Stomach smooth muscle (tissue), 2 donors: ENCODE data around the gene STYXL2.

Experiments used
- H3K27ac ChIP-seq: one replicate; pipeline ENCODE4 v1.7.0; 2013; ENCODE audit warnings: mild to moderate bottlenecking, low read length, inconsistent platforms
- H3K27me3 ChIP-seq, 2 donors: one replicate each; pipeline ENCODE4 v1.7.0; 2013; ENCODE audit warnings: low read length in 2 of 2; ENCODE audit not compliant: insufficient read depth in 2 of 2, control insufficient read depth in 1 of 2
- H3K36me3 ChIP-seq, 2 donors: one replicate each; pipeline ENCODE4 v1.7.0; 2013; ENCODE audit warnings: low read length in 2 of 2; ENCODE audit not compliant: control insufficient read depth in 2 of 2, insufficient read depth in 2 of 2
- H3K4me1 ChIP-seq: one replicate; pipeline ENCODE4 v1.7.0; 2013; ENCODE audit warnings: low read length; ENCODE audit not compliant: control insufficient read depth, insufficient read depth
- H3K4me3 ChIP-seq, 2 donors: one replicate each; pipeline ENCODE4 v1.7.0; 2013; ENCODE audit warnings: low read length in 2 of 2
- H3K9ac ChIP-seq, 2 donors: one replicate each; pipeline ENCODE4 v1.7.0; 2013; ENCODE audit warnings: low read length in 2 of 2, mild to moderate bottlenecking in 1 of 2
- H3K9me3 ChIP-seq, 2 donors: one replicate each; pipeline ENCODE4 v1.7.0; 2013; ENCODE audit warnings: low read length in 2 of 2; ENCODE audit not compliant: control insufficient read depth in 2 of 2
- donor health status: healthy.
- donor health status: Pancreatic carcinoma.

The STYXL2 gene

GRCh38 chr1:167120899-167121298 is 27.0 kb downstream of the STYXL2 start:
- H3K9me3 ChIP-seq, result no peaks in the 10 kb centered on the region
- peaks cover 9% of the 10 kb centered on the region for H3K4me1 ChIP-seq
- H3K27me3 ChIP-seq, result peaks cover 6 to 19% of the 10 kb centered on the region in 2 donors
- H3K9ac ChIP-seq, result no peak overlapping the region
- no peaks in the 10 kb centered on the region for H3K36me3 ChIP-seq
- H3K27ac ChIP-seq, result no peak overlapping the region
- H3K4me3 ChIP-seq, result peak overlapping the region in 1 of 2 donors; percentile 62

GRCh38 chr1:167121375-167122120 is 27.7 kb downstream of the STYXL2 start:
- H3K4me3 ChIP-seq, result peak overlapping the region; percentile 41 to 62
- H3K27me3 ChIP-seq, result peaks cover 6 to 19% of the 10 kb centered on the region in 2 donors
- H3K36me3 ChIP-seq, result no peaks in the 10 kb centered on the region
- H3K27ac ChIP-seq, result no peak overlapping the region
- no peak overlapping the region for H3K9ac ChIP-seq
- no peaks in the 10 kb centered on the region for H3K9me3 ChIP-seq
- peaks cover 9% of the 10 kb centered on the region for H3K4me1 ChIP-seq

GRCh38 chr1:167122121-167122480 is 28.2 kb downstream of the STYXL2 start:
- no peak overlapping the region for H3K9ac ChIP-seq

GRCh38 chr1:167122568-167122967 is 28.7 kb downstream of the STYXL2 start:
- H3K36me3 ChIP-seq, result no peaks in the 10 kb centered on the region
- H3K27me3 ChIP-seq, result peaks cover 3 to 16% of the 10 kb centered on the region in 2 donors
- H3K9me3 ChIP-seq, result no peaks in the 10 kb centered on the region
- peaks cover 9% of the 10 kb centered on the region for H3K4me1 ChIP-seq
- no peak overlapping the region for H3K4me3 ChIP-seq
- no peak overlapping the region for H3K27ac ChIP-seq
- no peak overlapping the region for H3K9ac ChIP-seq

More at GRCh38 chr1:167122121-167122480, 28.2 kb downstream of the STYXL2 start:
- Histone ChIP-seq H3K27me3 (peaks cover 4 to 19% of the 10 kb centered on the region in 2 donors), H3K36me3 (no peaks in the 10 kb centered on the region), H3K27ac (no peak overlapping the region), H3K4me3 (no peak overlapping the region), H3K9me3 (no peaks in the 10 kb centered on the region), H3K4me1 (peaks cover 9% of the 10 kb centered on the region)

- H3K27ac ChIP-seq, result no peak overlapping the region
- H3K27me3 ChIP-seq, result peaks cover 7 to 9% of the 10 kb centered on the region in 2 donors
- H3K9ac ChIP-seq, result no peak overlapping the region
- peaks cover 7% of the 10 kb centered on the region for H3K4me1 ChIP-seq
- H3K36me3 ChIP-seq, result no peaks in the 10 kb centered on the region
- no peaks in the 10 kb centered on the region for H3K9me3 ChIP-seq
- no peak overlapping the region for H3K4me3 ChIP-seq
These were observed 32.4 kb downstream of the STYXL2 start for GRCh38 chr1:167126317-167126716.

- no peak overlapping the region for H3K27ac ChIP-seq
- H3K9ac ChIP-seq, result no peak overlapping the region
- no peaks in the 10 kb centered on the region for H3K36me3 ChIP-seq
- H3K27me3 ChIP-seq, result peaks cover 4 to 9% of the 10 kb centered on the region in 2 donors
- H3K4me3 ChIP-seq, result no peak overlapping the region
- peaks cover 2% of the 10 kb centered on the region for H3K4me1 ChIP-seq
- H3K9me3 ChIP-seq, result no peaks in the 10 kb centered on the region
These were observed 32.9 kb downstream of the STYXL2 start for GRCh38 chr1:167126811-167127210.

GRCh38 chr1:167127236-167127635 is 33.4 kb downstream of the STYXL2 start:
- no peaks in the 10 kb centered on the region for H3K36me3 ChIP-seq
- peaks cover 4 to 6% of the 10 kb centered on the region in 2 donors for H3K27me3 ChIP-seq
- H3K9me3 ChIP-seq, result no peaks in the 10 kb centered on the region
- no peak overlapping the region for H3K9ac ChIP-seq
- H3K27ac ChIP-seq, result no peak overlapping the region
- no peak overlapping the region for H3K4me3 ChIP-seq
- H3K4me1 ChIP-seq, result no peaks in the 10 kb centered on the region

GRCh38 chr1:167127661-167128060 is 33.8 kb downstream of the STYXL2 start:
- H3K27me3 ChIP-seq, result peaks cover 5 to 6% of the 10 kb centered on the region in 2 donors
- no peaks in the 10 kb centered on the region for H3K9me3 ChIP-seq
- H3K27ac ChIP-seq, result no peak overlapping the region
- H3K9ac ChIP-seq, result no peak overlapping the region
- H3K4me3 ChIP-seq, result no peak overlapping the region
- no peaks in the 10 kb centered on the region for H3K36me3 ChIP-seq
- H3K4me1 ChIP-seq, result no peaks in the 10 kb centered on the region

- no peaks in the 10 kb centered on the region for H3K4me1 ChIP-seq
- no peaks in the 10 kb centered on the region for H3K9me3 ChIP-seq
- H3K27ac ChIP-seq, result no peak overlapping the region
- H3K4me3 ChIP-seq, result no peak overlapping the region
- H3K9ac ChIP-seq, result no peak overlapping the region
- no peaks in the 10 kb centered on the region for H3K36me3 ChIP-seq
- peaks cover 4 to 6% of the 10 kb centered on the region in 2 donors for H3K27me3 ChIP-seq
These were observed 34.7 kb downstream of the STYXL2 start for GRCh38 chr1:167128261-167129227.

- no peaks in the 10 kb centered on the region for H3K9me3 ChIP-seq
- no peak overlapping the region for H3K9ac ChIP-seq
- no peaks in the 10 kb centered on the region for H3K36me3 ChIP-seq
- H3K27me3 ChIP-seq, result peaks cover 4 to 6% of the 10 kb centered on the region in 2 donors
- H3K27ac ChIP-seq, result no peak overlapping the region
- no peaks in the 10 kb centered on the region for H3K4me1 ChIP-seq
- no peak overlapping the region for H3K4me3 ChIP-seq
These were observed 37.1 kb downstream of the STYXL2 start for GRCh38 chr1:167130829-167131510.
